Karpas-422 (cell line): ENCODE data around the gene CRPPA. TPM values are rescaled to one million over a fixed set of nuclear protein-coding genes. Genes with fewer than 3 reads are reported as not detected.
"Not testable (repeated sequence)": the region's sequence is repeated elsewhere in the genome, so short reads cannot be mapped to it uniquely, and the experiment has no call there.

Experiments used
- DNase-seq: peaks from one replicate; pipeline ENCODE4 v3.0.0-alpha.2; 2015
- H2AFZ ChIP-seq: fragments of 200-600 bp; sonication (generic); 2 replicates; pipeline ENCODE4 v1.6.1; 2014; ENCODE audit warnings: antibody characterized with exemption, low read length, mixed read lengths
- H3K27ac ChIP-seq: fragments of 200-600 bp; sonication (generic); 2 replicates; pipeline ENCODE4 v1.5.1; 2014; ENCODE audit warnings: mild to moderate bottlenecking, low read length, moderate library complexity
- H3K27me3 ChIP-seq: fragments of 200-600 bp; sonication (generic); 2 replicates; pipeline ENCODE4 v1.6.1; 2014; ENCODE audit warnings: low read length, mixed read lengths
- H3K36me3 ChIP-seq: fragments of 200-600 bp; sonication (generic); 2 replicates; pipeline ENCODE4 v1.6.1; 2014; ENCODE audit warnings: low read length, mixed read lengths; ENCODE audit not compliant: insufficient read depth
- H3K4me1 ChIP-seq: fragments of 200-600 bp; sonication (generic); 2 replicates; pipeline ENCODE4 v1.6.1; 2014; ENCODE audit warnings: mild to moderate bottlenecking, low read length, mixed read lengths
- H3K4me2 ChIP-seq: fragments of 200-600 bp; sonication (generic); 2 replicates; pipeline ENCODE4 v1.6.1; 2014; ENCODE audit warnings: low read length, low read depth, mild to moderate bottlenecking; ENCODE audit not compliant: poor library complexity, severe bottlenecking
- H3K4me3 ChIP-seq: fragments of 200-600 bp; sonication (generic); 2 replicates; pipeline ENCODE4 v1.5.1; 2014; ENCODE audit warnings: mild to moderate bottlenecking, antibody characterized with exemption, low read length, mixed read lengths
- H3K79me2 ChIP-seq: fragments of 200-600 bp; sonication (generic); 2 replicates; pipeline ENCODE4 v1.6.1; 2014; ENCODE audit warnings: mild to moderate bottlenecking, low read length, mixed read lengths
- H3K9ac ChIP-seq: fragments of 200-600 bp; sonication (generic); 2 replicates; pipeline ENCODE4 v1.6.0; 2014; ENCODE audit warnings: low read length
- H3K9me2 ChIP-seq: fragments of 200-600 bp; sonication (generic), shearing (Covaris generic); replicated peaks from 2 replicates; pipeline ENCODE4 v1.6.0; 2014; ENCODE audit warnings: mild to moderate bottlenecking, low read length, moderate library complexity; ENCODE audit not compliant: insufficient read depth
- H3K9me3 ChIP-seq: fragments of 300-700, 200-600 bp; sonication (generic); 2 replicates; pipeline ENCODE4 v1.6.1; 2014; ENCODE audit warnings: low read length, mixed read lengths
- H4K20me1 ChIP-seq: fragments of 200-600 bp; sonication (generic); 2 replicates; pipeline ENCODE4 v1.6.1; 2014; ENCODE audit warnings: mild to moderate bottlenecking, antibody characterized with exemption, low read length, low read depth; ENCODE audit not compliant: insufficient read depth
- total RNA-seq: library from RNA; depleted of rRNA; stranded (reverse); fragments of >200 nt; shearing (Covaris generic); gene quantifications from 2 replicates; pipeline ENCODE4 v1.2.3, GENCODE V29; 2014; ENCODE audit warnings: low replicate concordance

The CRPPA gene
- total RNA-seq, 1 experiment from 2014 or later = 0.07 TPM

GRCh38 chr7:16455591-16455990, 34.3 kb upstream of the CRPPA start:
- no peaks in the 10 kb centered on the region for H3K4me1 ChIP-seq
- H2AFZ ChIP-seq = no peak overlapping the region
- H3K9me2 ChIP-seq = no peaks in the 10 kb centered on the region
- H3K4me2 ChIP-seq = no peak overlapping the region
- H3K27me3 ChIP-seq = no peaks in the 10 kb centered on the region
- no peak overlapping the region for H3K9ac ChIP-seq
- H4K20me1 ChIP-seq = no peaks in the 10 kb centered on the region
- H3K4me3 ChIP-seq = no peak overlapping the region
- no peak overlapping the region for H3K27ac ChIP-seq
- no peaks in the 10 kb centered on the region for H3K9me3 ChIP-seq
- no peaks in the 10 kb centered on the region for H3K79me2 ChIP-seq
- H3K36me3 ChIP-seq = no peaks in the 10 kb centered on the region
- DNase-seq = no peak

DNA sequence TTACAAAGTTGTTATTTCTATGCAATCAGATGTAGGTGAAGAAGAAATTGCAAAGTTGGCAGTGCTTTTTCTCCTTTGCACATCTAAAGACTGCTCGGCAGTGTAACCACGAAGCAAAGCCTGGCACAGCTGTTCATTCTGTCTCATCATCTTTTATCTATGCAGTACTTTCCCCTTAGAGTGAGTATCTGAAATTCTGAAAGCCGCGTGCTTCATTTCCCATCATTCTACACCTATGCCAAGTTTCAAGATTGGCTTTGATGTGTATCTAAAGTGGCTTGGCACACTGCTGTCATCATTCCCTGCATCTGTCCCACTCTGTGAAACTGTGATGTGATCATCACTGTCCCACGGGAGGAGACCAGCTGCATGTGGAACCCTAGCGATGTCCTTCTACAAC, 29.0 kb upstream of the CRPPA start:
- DNase-seq = no peak
- no peaks in the 10 kb centered on the region for H4K20me1 ChIP-seq
- no peaks in the 10 kb centered on the region for H3K36me3 ChIP-seq
- no peaks in the 10 kb centered on the region for H3K9me2 ChIP-seq
- no peak overlapping the region for H3K9ac ChIP-seq
- H3K9me3 ChIP-seq = no peaks in the 10 kb centered on the region
- H3K27me3 ChIP-seq = no peaks in the 10 kb centered on the region
- no peak overlapping the region for H2AFZ ChIP-seq
- H3K4me1 ChIP-seq = no peaks in the 10 kb centered on the region
- no peak overlapping the region for H3K27ac ChIP-seq
- no peaks in the 10 kb centered on the region for H3K79me2 ChIP-seq
- H3K4me3 ChIP-seq = no peak overlapping the region
- H3K4me2 ChIP-seq = no peak overlapping the region

- Histone ChIP-seq H3K27ac (no peak overlapping the region), H3K9me3 (no peaks in the 10 kb centered on the region), H4K20me1 (no peaks in the 10 kb centered on the region), H2AFZ (no peak overlapping the region), H3K4me2 (no peak overlapping the region), H3K9me2 (no peaks in the 10 kb centered on the region), H3K4me1 (no peaks in the 10 kb centered on the region), H3K79me2 (no peaks in the 10 kb centered on the region), H3K27me3 (no peaks in the 10 kb centered on the region), H3K9ac (no peak overlapping the region), H3K36me3 (no peaks in the 10 kb centered on the region), H3K4me3 (no peak overlapping the region)
- DNase-seq = no peak
Measured at GRCh38 chr7:16447876-16448275, 26.5 kb upstream of the CRPPA start.

DNA sequence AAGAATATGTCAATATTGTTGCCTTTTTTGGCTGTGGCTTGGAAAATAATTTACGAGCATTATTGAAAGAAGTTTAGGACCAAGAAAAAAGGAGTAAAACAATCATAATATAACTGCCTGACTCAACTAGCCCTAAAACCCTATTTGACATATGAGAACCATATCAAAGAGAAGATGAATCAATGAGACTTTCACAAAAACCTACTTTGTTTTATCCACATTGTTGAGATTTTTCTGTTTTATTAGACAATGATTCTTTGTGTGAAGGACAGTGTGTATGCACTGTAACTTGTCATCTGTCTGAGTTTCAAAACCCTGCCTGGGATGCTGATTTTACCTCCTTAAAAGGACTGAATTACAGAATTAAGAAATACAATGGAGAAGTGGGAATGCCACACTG, 25.2 kb upstream of the CRPPA start:
- no peaks in the 10 kb centered on the region for H3K4me1 ChIP-seq
- DNase-seq = no peak
- no peaks in the 10 kb centered on the region for H3K9me3 ChIP-seq
- H3K9me2 ChIP-seq = no peaks in the 10 kb centered on the region
- H3K79me2 ChIP-seq = no peaks in the 10 kb centered on the region
- H3K27ac ChIP-seq = no peak overlapping the region
- H3K36me3 ChIP-seq = no peaks in the 10 kb centered on the region
- no peaks in the 10 kb centered on the region for H3K27me3 ChIP-seq
- H2AFZ ChIP-seq = no peak overlapping the region
- H3K9ac ChIP-seq = no peak overlapping the region
- H3K4me3 ChIP-seq = no peak overlapping the region
- H4K20me1 ChIP-seq = no peaks in the 10 kb centered on the region
- H3K4me2 ChIP-seq = no peak overlapping the region

DNA sequence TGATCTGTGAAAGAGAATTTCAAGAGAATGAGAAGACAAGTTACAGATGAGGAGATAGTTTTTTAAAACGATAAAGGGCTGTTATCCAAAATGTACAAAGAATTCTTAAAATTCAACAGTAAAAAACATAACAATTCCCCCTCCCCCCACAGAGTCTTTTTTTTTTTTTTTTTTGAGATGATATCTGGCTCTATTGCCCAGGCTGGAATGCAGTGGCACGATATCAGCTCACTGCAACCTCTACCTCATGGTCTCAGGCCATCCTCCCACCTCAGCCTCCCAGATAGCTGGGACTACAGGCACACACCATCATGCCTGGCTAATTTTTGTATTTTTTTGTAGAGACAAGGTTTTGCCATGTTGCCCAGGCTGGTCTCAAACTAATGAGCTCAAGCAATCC, 22.5 kb upstream of the CRPPA start:
- not testable (repeated sequence) for H2AFZ ChIP-seq, H3K4me1 ChIP-seq, H3K9me2 ChIP-seq, H3K4me2 ChIP-seq, H3K36me3 ChIP-seq, H3K9ac ChIP-seq, H3K79me2 ChIP-seq, H3K4me3 ChIP-seq, DNase-seq, H3K27me3 ChIP-seq, H4K20me1 ChIP-seq, H3K27ac ChIP-seq, H3K9me3 ChIP-seq

DNA sequence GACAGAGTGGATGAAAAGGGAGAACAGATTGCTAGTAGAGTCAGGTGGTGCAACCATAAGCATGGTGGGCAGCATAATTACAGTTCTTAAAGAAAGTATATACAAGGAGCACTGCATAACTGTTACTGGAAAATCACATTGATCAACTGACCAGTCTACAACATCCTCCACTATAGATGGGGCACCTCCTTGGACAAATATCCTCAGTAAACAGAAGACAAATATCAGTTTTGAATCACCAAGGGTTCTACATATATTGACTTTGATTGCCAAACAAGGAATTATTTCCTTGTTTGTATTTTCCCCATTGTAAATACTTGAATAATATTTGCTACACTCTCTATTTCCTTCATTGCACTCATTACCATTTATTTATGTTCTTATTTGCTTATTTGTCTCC, 17.6 kb upstream of the CRPPA start:
- H3K36me3 ChIP-seq = no peaks in the 10 kb centered on the region
- H3K9me2 ChIP-seq = no peaks in the 10 kb centered on the region
- no peak overlapping the region for H3K9ac ChIP-seq
- H3K79me2 ChIP-seq = no peaks in the 10 kb centered on the region
- no peak overlapping the region for H3K4me2 ChIP-seq
- no peak overlapping the region for H2AFZ ChIP-seq
- no peaks in the 10 kb centered on the region for H4K20me1 ChIP-seq
- no peaks in the 10 kb centered on the region for H3K9me3 ChIP-seq
- no peak overlapping the region for H3K4me3 ChIP-seq
- H3K27me3 ChIP-seq = no peaks in the 10 kb centered on the region
- no peaks in the 10 kb centered on the region for H3K4me1 ChIP-seq
- no peak for DNase-seq
- no peak overlapping the region for H3K27ac ChIP-seq

DNA sequence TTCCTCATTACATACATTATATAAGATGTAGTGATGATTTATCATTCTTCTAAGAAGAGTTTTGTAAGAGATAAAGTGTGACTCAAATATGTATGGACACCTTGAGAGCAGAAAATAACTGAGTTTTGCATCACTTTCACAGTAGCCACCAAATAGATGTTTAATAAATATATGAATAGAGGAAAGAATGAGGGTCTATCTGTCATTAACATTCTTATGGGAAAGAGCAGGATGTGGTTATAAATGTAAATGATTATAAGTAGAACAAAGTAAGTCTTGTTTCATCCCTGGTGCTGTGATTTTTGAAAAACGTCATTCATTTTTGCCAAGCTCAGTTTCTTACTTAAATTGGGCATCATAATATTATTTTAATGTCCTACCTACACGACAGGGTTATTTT, 15.0 kb upstream of the CRPPA start:
- H3K27me3 ChIP-seq = no peaks in the 10 kb centered on the region
- DNase-seq = no peak
- no peaks in the 10 kb centered on the region for H3K9me3 ChIP-seq
- H3K4me1 ChIP-seq = no peaks in the 10 kb centered on the region
- H3K27ac ChIP-seq = no peak overlapping the region
- H2AFZ ChIP-seq = no peak overlapping the region
- H3K79me2 ChIP-seq = no peaks in the 10 kb centered on the region
- H3K4me3 ChIP-seq = no peak overlapping the region
- no peak overlapping the region for H3K9ac ChIP-seq
- H3K9me2 ChIP-seq = no peaks in the 10 kb centered on the region
- H3K4me2 ChIP-seq = no peak overlapping the region
- no peaks in the 10 kb centered on the region for H4K20me1 ChIP-seq
- H3K36me3 ChIP-seq = no peaks in the 10 kb centered on the region

DNA sequence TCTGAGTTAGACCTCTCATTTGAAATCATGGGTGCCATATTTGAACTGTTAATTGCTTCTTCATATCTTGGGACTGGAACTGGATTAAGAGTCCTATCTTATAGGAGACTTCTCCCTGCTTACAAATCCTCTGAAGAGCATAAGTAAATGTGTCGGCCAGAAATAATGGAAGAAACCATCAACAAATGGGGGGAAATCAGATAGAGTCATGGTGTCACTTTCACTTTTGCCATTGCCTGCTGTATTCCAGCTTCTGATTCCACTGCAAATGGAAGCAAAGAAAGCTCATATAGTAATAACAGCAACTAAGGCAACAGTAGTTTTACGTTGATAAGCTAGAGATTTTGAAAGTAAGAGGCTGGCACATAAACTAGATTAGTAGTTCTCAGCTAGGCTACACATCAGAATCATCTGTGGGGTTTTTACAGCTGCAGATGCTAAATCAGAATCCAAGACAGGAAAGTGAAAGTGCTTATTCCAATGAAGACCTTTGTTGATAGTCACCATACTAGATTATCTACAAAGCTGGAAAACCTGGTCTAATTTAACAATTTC, 12.3 kb upstream of the CRPPA start:
- Histone ChIP-seq H3K27ac (no peak overlapping the region), H3K36me3 (no peaks in the 10 kb centered on the region), H3K4me2 (no peak overlapping the region), H3K27me3 (no peaks in the 10 kb centered on the region), H3K79me2 (no peaks in the 10 kb centered on the region), H2AFZ (no peak overlapping the region), H3K9ac (no peak overlapping the region), H3K9me2 (no peaks in the 10 kb centered on the region), H3K9me3 (no peaks in the 10 kb centered on the region), H3K4me3 (no peak overlapping the region), H4K20me1 (no peaks in the 10 kb centered on the region), H3K4me1 (no peaks in the 10 kb centered on the region)
- DNase-seq = no peak

GRCh38 chr7:16432425-16432731, 11.0 kb upstream of the CRPPA start:
- no peak overlapping the region for H3K27ac ChIP-seq
- H3K27me3 ChIP-seq = 0 out of 2 replicates have a peak, but pooled peaks cover 2% of the 10 kb centered on the region
- no peak overlapping the region for H3K4me2 ChIP-seq
- DNase-seq = no peak
- H3K9me3 ChIP-seq = no peaks in the 10 kb centered on the region
- H3K79me2 ChIP-seq = no peaks in the 10 kb centered on the region
- H2AFZ ChIP-seq = no peak overlapping the region
- H4K20me1 ChIP-seq = no peaks in the 10 kb centered on the region
- H3K9ac ChIP-seq = no peak overlapping the region
- H3K36me3 ChIP-seq = no peaks in the 10 kb centered on the region
- H3K9me2 ChIP-seq = no peaks in the 10 kb centered on the region
- H3K4me3 ChIP-seq = no peak overlapping the region
- no peaks in the 10 kb centered on the region for H3K4me1 ChIP-seq
